Measurements from ENCODE around the gene ST3GAL6. TPM values are rescaled to one million over a fixed set of nuclear protein-coding genes. Genes with fewer than 3 reads are reported as not detected.
A peak's percentile ranks its signal among the peaks of the same experiment; 100 is the strongest.

The ST3GAL6 gene
- total and polyA plus RNA-seq, 2 of the 13 experiments (the other 11 are each of a cell fraction or from before 2014, with no cell fraction given), result 17.5 to 23.2 TPM

DNA sequence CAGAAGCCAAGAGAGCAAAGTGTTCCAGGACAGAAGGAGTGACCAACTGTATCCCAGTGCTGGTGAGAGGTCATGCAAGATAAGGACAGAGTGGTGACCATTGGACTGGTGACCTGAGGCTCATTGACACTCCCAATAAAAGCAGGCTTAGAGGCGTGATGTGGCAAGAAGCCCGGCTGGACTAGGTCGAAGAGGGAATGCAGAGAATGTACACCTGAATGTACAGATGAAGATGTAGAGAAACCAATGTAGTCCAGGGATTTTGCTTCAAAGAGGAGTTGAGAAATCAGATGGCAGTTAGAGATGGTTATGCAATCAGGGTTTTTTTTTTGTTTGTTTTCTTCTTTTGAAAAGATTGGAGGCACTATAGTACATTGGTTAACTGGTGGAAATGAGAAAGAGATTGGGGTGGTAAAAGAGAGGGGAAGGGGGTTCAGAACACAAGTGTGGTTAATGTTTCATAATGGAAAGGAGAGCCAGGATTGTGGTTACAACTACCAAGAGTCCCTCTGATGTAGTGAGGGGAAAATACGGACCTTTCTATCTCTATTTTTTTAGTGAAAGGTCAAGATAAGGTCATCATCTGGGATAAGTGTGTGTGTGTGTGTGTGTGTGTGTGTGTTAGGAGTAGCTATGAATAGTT lies 23.3 kb downstream of the ST3GAL6 start (continued):
- TF ChIP-seq TARDBP (CRISPR knock-in tag; IDR thresholded peaks at IDR 0.05), result peak; percentile 42; the same call in 1 of the 2 replicates
- no peak for TF ChIP-seq ZHX2 (IDR thresholded peaks at IDR 0.05; ENCODE audit: low read depth)
- TF ChIP-seq ZHX2 (CRISPR knock-in tag; IDR thresholded peaks at IDR 0.05; ENCODE audit: borderline replicate concordance), result no peak
- TF ChIP-seq ZNF547 (CRISPR knock-in tag; IDR thresholded peaks at IDR 0.05), result no peak
- no peak for TF ChIP-seq U2AF2 (IDR thresholded peaks at IDR 0.05; ENCODE audit: low read depth, low read length)
- no peak for TF ChIP-seq ZNF776 (CRISPR knock-in tag; IDR thresholded peaks at IDR 0.05)
- TF ChIP-seq NFYC (CRISPR knock-in tag; IDR thresholded peaks at IDR 0.05), result no peak
- no peak for TF ChIP-seq HIVEP1 (CRISPR knock-in tag; IDR thresholded peaks at IDR 0.05)
- no peak for TF ChIP-seq CSRNP2 (CRISPR knock-in tag; conservative IDR thresholded peaks at IDR 0.05; ENCODE audit: low read depth)
- no peak; the same call in 1 of the 2 replicates for TF ChIP-seq ZKSCAN8 (CRISPR knock-in tag; IDR thresholded peaks at IDR 0.05; ENCODE audit: borderline replicate concordance)
- peak; percentile 47; the same call in 1 of the 2 replicates for TF ChIP-seq ARID4A (CRISPR knock-in tag; IDR thresholded peaks at IDR 0.05; ENCODE audit: borderline replicate concordance)
- TF ChIP-seq SOX6 (IDR thresholded peaks at IDR 0.05), result no peak
- TF ChIP-seq SOX6 (CRISPR knock-in tag; IDR thresholded peaks at IDR 0.05), result peak; percentile 82
- TF ChIP-seq CBX5 (CRISPR knock-in tag; IDR thresholded peaks at IDR 0.05; ENCODE audit: borderline replicate concordance), result no peak; the same call in 1 of the 2 replicates
- 0 out of 2 replicates have a peak, but pooled peaks have one; percentile 32 for TF ChIP-seq KLF6 (CRISPR knock-in tag; IDR thresholded peaks at IDR 0.05)
- no peak for TF ChIP-seq U2AF1 (optimal IDR thresholded peaks at IDR 0.05; ENCODE audit: low read depth, low read length)
- TF ChIP-seq XBP1 (CRISPR knock-in tag; IDR thresholded peaks at IDR 0.05), result no peak
